HEK293T (cell line): ENCODE data around the gene MAZ.
"Not testable (repeated sequence)": the region's sequence is repeated elsewhere in the genome, so short reads cannot be mapped to it uniquely, and the experiment has no call there.

ENCODE experiments used
- CTCF ChIA-PET: fragments of 350-600 bp; formaldehyde crosslinking; extraction: SDS; loops from one replicate; lab custom pipeline; 2021; ENCODE audit warnings: antibody characterized with exemption, inconsistent platforms; lab: Yijun Ruan, JAX
- POLR2A ChIA-PET: fragments of 350-600 bp; formaldehyde crosslinking; extraction: SDS; loops from one replicate; lab custom pipeline; 2020; ENCODE audit warnings: antibody characterized with exemption, inconsistent platforms; lab: Yijun Ruan, JAX
- DNase-seq: peaks from one replicate; pipeline ENCODE4 v3.0.0; 2012; ENCODE audit warnings: mixed read lengths; ENCODE audit errors: extremely low spot score
- ARNT ChIP-seq: fragments of 450-650 bp; IDR thresholded peaks from 2 replicates; pipeline ENCODE4 v1.6.1; 2017; ENCODE audit warnings: mild to moderate bottlenecking
- BHLHE40 ChIP-seq: fragments of 450-650 bp; IDR thresholded peaks from 2 replicates; pipeline ENCODE4 v1.6.1; 2016; ENCODE audit warnings: mild to moderate bottlenecking, moderate library complexity, borderline replicate concordance
- CTBP1 ChIP-seq: fragments of 450-650 bp; IDR thresholded peaks from 2 replicates; pipeline ENCODE4 v1.6.1; 2016; ENCODE audit warnings: borderline replicate concordance
- ELF4 ChIP-seq: fragments of 450-650 bp; IDR thresholded peaks from 2 replicates; pipeline ENCODE4 v1.6.1; 2017; ENCODE audit warnings: antibody characterized with exemption
- FOXA1 ChIP-seq: fragments of 450-650 bp; IDR thresholded peaks from 2 replicates; pipeline ENCODE4 v1.6.1; 2016; ENCODE audit warnings: mild to moderate bottlenecking
- FOXK2 ChIP-seq: fragments of 450-650 bp; IDR thresholded peaks from 2 replicates; pipeline ENCODE4 v1.6.1; 2016; ENCODE audit warnings: mild to moderate bottlenecking
- FOXM1 ChIP-seq: fragments of 450-650 bp; IDR thresholded peaks from 2 replicates; pipeline ENCODE4 v1.6.1; 2017; ENCODE audit warnings: mild to moderate bottlenecking, borderline replicate concordance
- HDGF ChIP-seq: fragments of 450-650 bp; IDR thresholded peaks from 2 replicates; pipeline ENCODE4 v1.6.1; 2017; ENCODE audit warnings: antibody characterized with exemption, borderline replicate concordance
- L3MBTL2 ChIP-seq: fragments of 450-650 bp; conservative IDR thresholded peaks from 2 replicates; pipeline ENCODE4 v1.6.1; 2016; ENCODE audit warnings: mild to moderate bottlenecking
- LEF1 ChIP-seq: fragments of 450-650 bp; IDR thresholded peaks from 2 replicates; pipeline ENCODE4 v1.6.1; 2017; ENCODE audit warnings: mild to moderate bottlenecking, borderline replicate concordance
- NFRKB ChIP-seq: fragments of 450-650 bp; IDR thresholded peaks from 2 replicates; pipeline ENCODE4 v1.6.1; 2016; ENCODE audit warnings: mild to moderate bottlenecking, moderate library complexity
- SP1 ChIP-seq: fragments of 450-650 bp; IDR thresholded peaks from 2 replicates; pipeline ENCODE4 v1.6.1; 2017
- SUZ12 ChIP-seq: fragments of 450-650 bp; IDR thresholded peaks from 2 replicates; pipeline ENCODE4 v1.6.1; 2016; ENCODE audit warnings: mild to moderate bottlenecking
- TARDBP ChIP-seq: fragments of 450-650 bp; IDR thresholded peaks from 2 replicates; pipeline ENCODE4 v1.6.1; 2016
- ZNF384 ChIP-seq: fragments of 450-650 bp; IDR thresholded peaks from 2 replicates; pipeline ENCODE4 v1.6.1; 2016
- TF ChIP-seq, protein P1 (sequence below): fragments of 450-650 bp; IDR thresholded peaks from 2 replicates; pipeline ENCODE4 v1.6.1; 2016

MAZ gene

GRCh38 chr16:29833219-29833618, 26.9 kb downstream of the MAZ start:
- TF ChIP-seq ZNF384, result 0 out of 2 replicates have a peak, but pooled peaks have one; percentile 44
- ChIA-PET CTCF (interaction anchor here (1.2 to 1.3 kb wide), 2 partner anchors 15 to 17 kb away, joined by 3 to 6 read pairs; partner anchors contain the start of gene PAGR1), POLR2A (interaction anchor here (1.5 kb wide), 1 partner anchor 17 kb away, joined by 6 read pairs; the partner anchor contains the start of gene PAGR1)
- not testable (repeated sequence) for DNase-seq

DNA sequence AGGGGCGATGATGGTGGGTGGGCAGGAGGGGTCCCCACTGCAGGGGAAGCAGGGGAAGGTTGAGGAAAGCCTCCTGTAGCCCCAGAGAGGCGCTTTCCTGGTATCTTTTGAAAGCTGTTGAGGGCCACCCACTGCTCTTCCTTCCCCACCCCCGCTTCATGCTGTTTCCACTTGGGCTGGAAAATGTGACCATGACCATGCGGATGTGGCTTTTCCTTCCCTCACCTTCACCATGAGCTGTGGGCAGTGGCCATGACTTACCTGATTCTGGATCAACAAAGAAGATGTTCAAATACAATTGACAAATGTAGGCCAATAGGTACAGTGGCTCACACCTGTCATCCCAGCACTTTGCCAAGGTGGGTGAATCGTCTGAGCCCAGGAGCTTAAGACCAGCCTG, 27.8 kb downstream of the MAZ start:
- no peak for DNase-seq
- CTCF ChIA-PET, result interaction anchor here (0.6 to 1.7 kb wide), 3 partner anchors 14 to 221 kb away, joined by 3 to 9 read pairs (median 4); no protein-coding TSS in a partner anchor
- POLR2A ChIA-PET, result interaction anchor here (1.3 kb wide), 1 partner anchor 8 kb away, joined by 4 read pairs; no protein-coding TSS in a partner anchor
- TF ChIP-seq SP1, result no peak
- no peak for TF ChIP-seq BHLHE40
- no peak for TF ChIP-seq L3MBTL2
- TF ChIP-seq ELF4, result no peak
- TF ChIP-seq FOXA1, result no peak
- TF ChIP-seq CTBP1, result no peak
- TF ChIP-seq SUZ12, result no peak
- TF ChIP-seq ZNF384, result no peak
- TF ChIP-seq TARDBP, result no peak
- no peak for TF ChIP-seq LEF1
- no peak for TF ChIP-seq FOXM1

GRCh38 chr16:29835926-29836325, 29.6 kb downstream of the MAZ start:
- POLR2A ChIA-PET, result no interaction called here
- no peak for DNase-seq
- CTCF ChIA-PET, result interaction anchor here (0.6 to 1.7 kb wide), 2 partner anchors 13 to 30 kb away, joined by 3 to 9 read pairs; no protein-coding TSS in a partner anchor
- no peak for TF ChIP-seq BHLHE40

DNA sequence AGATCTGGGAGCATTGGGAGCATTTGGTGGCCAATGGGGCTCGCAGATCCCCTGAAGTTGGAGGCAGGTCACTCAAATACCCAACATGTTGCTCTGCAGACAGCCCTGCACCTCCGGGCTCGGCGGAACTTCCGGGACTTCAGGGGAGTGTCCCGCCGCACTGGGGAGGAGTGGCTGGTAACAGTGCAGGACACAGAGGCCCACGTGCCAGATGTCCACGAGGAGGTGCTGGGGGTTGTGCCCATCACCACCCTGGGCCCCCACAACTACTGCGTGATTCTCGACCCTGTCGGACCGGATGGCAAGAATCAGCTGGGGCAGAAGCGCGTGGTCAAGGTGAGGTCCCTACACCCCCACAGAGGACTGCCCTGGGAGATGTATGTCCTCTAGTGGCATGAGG, 30.3 kb downstream of the MAZ start:
- CTCF ChIA-PET, result interaction anchor here (0.6 kb wide), 1 partner anchor 29 kb away, joined by 3 read pairs; no protein-coding TSS in a partner anchor
- POLR2A ChIA-PET, result no interaction called here
- no peak for TF ChIP-seq ARNT
- no peak for DNase-seq

GRCh38 chr16:29837841-29838240, 31.5 kb downstream of the MAZ start:
- CTCF ChIA-PET, result interaction anchor here (2.4 kb wide), 1 partner anchor 11 kb away, joined by 20 read pairs; no protein-coding TSS in a partner anchor
- POLR2A ChIA-PET, result interaction anchor here (1.3 to 1.6 kb wide), 2 partner anchors 17 to 30 kb away, joined by 4 to 5 read pairs; partner anchors contain the start of gene MVP

GRCh38 chr16:29839822-29840221, 33.5 kb downstream of the MAZ start:
- DNase-seq, result no peak
- TF ChIP-seq ARNT (no peak), FOXM1 (no peak), BHLHE40 (no peak), LEF1 (no peak), ZNF384 (no peak), HDGF (no peak), CTBP1 (no peak), SUZ12 (no peak), FOXA1 (no peak), TARDBP (no peak), FOXK2 (no peak), L3MBTL2 (no peak), ELF4 (no peak), SP1 (no peak), NFRKB (no peak)
- TF ChIP-seq, protein P1, sequence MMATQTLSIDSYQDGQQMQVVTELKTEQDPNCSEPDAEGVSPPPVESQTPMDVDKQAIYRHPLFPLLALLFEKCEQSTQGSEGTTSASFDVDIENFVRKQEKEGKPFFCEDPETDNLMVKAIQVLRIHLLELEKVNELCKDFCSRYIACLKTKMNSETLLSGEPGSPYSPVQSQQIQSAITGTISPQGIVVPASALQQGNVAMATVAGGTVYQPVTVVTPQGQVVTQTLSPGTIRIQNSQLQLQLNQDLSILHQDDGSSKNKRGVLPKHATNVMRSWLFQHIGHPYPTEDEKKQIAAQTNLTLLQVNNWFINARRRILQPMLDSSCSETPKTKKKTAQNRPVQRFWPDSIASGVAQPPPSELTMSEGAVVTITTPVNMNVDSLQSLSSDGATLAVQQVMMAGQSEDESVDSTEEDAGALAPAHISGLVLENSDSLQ, result no peak
- CTCF ChIA-PET, result interaction anchor here (0.6 to 2.4 kb wide), 3 partner anchors 9 to 696 kb away, joined by 3 to 20 read pairs (median 4); no protein-coding TSS in a partner anchor
- POLR2A ChIA-PET, result interaction anchor here (0.6 to 1.2 kb wide), 2 partner anchors 9 to 177 kb away, joined by 3 to 4 read pairs; no protein-coding TSS in a partner anchor

More at GRCh38 chr16:29837841-29838240, 31.5 kb downstream of the MAZ start:
- TF ChIP-seq CTBP1 (no peak), FOXK2 (no peak), TARDBP (no peak), LEF1 (no peak), SUZ12 (no peak), ELF4 (no peak), BHLHE40 (no peak), ARNT (no peak), FOXM1 (no peak), FOXA1 (no peak)
- TF ChIP-seq, protein P1, result no peak
- no peak for DNase-seq

DNA sequence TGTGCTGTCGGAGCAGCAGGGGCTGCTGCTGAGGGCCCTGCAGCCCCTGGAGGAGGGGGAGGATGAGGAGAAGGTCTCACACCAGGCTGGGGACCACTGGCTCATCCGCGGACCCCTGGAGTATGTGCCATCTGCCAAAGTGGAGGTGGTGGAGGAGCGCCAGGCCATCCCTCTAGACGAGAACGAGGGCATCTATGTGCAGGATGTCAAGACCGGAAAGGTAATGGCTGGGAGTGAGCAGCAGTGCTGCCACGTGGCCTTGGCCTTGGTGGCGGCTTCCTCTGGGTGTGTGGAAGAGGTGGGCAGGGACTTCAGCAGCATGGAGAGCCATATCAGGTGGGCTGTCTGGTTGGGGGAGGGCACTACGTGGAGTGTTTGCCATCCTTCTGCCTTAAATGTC, 33.9 kb downstream of the MAZ start:
- ChIA-PET CTCF (interaction anchor here (1.1 to 2.4 kb wide), 2 partner anchors 8 to 23 kb away, joined by 4 to 20 read pairs; no protein-coding TSS in a partner anchor), POLR2A (interaction anchor here (0.6 to 1.2 kb wide), 2 partner anchors 8 to 177 kb away, joined by 3 to 4 read pairs; no protein-coding TSS in a partner anchor)
- TF ChIP-seq L3MBTL2, result no peak
- TF ChIP-seq FOXM1, result no peak
- no peak for TF ChIP-seq ZNF384
- no peak for TF ChIP-seq NFRKB
- TF ChIP-seq, protein P1, result no peak
- no peak for TF ChIP-seq HDGF
- no peak for TF ChIP-seq TARDBP
- no peak for TF ChIP-seq SUZ12
- no peak for TF ChIP-seq ARNT
- TF ChIP-seq LEF1, result no peak
- no peak for TF ChIP-seq ELF4
- no peak for TF ChIP-seq CTBP1
- no peak for TF ChIP-seq SP1
- no peak for TF ChIP-seq BHLHE40
- no peak for TF ChIP-seq FOXK2
- TF ChIP-seq FOXA1, result no peak
- no peak for DNase-seq
